Panc1 (cell line): ENCODE measurements around the gene KRT75.

Source experiments
- POLR2AphosphoS5 ChIP-seq: IDR thresholded peaks from 2 replicates; pipeline ENCODE4 v1.6.1; 2012; ENCODE audit warnings: mild to moderate bottlenecking, low read depth, low read length, moderate library complexity
- SIN3A ChIP-seq: IDR thresholded peaks from 2 replicates; pipeline ENCODE4 v1.6.1; 2012; ENCODE audit warnings: low read depth, mild to moderate bottlenecking, low read length, moderate library complexity, borderline replicate concordance; ENCODE audit not compliant: insufficient read depth
- TF ChIP-seq, protein P1 (sequence below): fragments of 450-650 bp; IDR thresholded peaks from 2 replicates; pipeline ENCODE4 v1.5.1; 2017; ENCODE audit warnings: mild to moderate bottlenecking
- TF ChIP-seq, protein P2 (sequence below), 2 experiments: IDR thresholded peaks; 2 replicates each; pipeline ENCODE4 v1.6.1; 2011 to 2012; ENCODE audit warnings: low read depth in 2 of 2, control low read depth in 1 of 2, low read length in 1 of 2, mild to moderate bottlenecking in 1 of 2, moderate library complexity in 1 of 2; ENCODE audit not compliant: insufficient read depth in 1 of 2

DNA sequence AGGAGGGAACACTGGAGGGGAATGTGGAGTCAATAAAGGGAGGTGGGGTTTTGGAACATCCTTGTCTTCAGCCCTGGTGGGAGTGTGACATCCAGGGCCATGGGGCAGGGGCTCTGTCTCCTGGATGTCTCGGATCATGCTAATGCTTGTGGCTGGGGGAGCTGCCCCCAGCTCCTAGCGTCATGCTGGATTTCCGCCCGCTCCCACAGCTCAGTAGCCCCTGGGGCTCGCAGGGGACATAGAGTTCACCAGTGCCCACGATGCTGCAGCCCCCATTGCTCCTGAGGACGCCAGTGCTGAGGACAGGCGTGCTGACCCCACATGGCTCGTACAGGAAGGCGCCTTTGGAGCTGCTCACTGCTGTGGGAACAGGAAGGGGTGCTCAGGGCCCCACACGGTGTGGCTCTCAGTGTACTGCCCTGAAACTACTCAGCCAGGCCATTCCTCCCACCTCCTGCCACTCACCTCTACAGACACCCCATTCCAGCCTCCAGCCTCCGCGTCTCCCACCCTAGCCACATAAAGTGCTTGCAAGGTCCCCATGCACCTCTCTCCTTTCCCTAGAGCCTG is 39.2 kb downstream of the KRT75 start:
- TF ChIP-seq POLR2AphosphoS5 (no peak), SIN3A (no peak)
- TF ChIP-seq, protein P1, sequence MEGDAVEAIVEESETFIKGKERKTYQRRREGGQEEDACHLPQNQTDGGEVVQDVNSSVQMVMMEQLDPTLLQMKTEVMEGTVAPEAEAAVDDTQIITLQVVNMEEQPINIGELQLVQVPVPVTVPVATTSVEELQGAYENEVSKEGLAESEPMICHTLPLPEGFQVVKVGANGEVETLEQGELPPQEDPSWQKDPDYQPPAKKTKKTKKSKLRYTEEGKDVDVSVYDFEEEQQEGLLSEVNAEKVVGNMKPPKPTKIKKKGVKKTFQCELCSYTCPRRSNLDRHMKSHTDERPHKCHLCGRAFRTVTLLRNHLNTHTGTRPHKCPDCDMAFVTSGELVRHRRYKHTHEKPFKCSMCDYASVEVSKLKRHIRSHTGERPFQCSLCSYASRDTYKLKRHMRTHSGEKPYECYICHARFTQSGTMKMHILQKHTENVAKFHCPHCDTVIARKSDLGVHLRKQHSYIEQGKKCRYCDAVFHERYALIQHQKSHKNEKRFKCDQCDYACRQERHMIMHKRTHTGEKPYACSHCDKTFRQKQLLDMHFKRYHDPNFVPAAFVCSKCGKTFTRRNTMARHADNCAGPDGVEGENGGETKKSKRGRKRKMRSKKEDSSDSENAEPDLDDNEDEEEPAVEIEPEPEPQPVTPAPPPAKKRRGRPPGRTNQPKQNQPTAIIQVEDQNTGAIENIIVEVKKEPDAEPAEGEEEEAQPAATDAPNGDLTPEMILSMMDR, result no peak
- TF ChIP-seq, protein P2, sequence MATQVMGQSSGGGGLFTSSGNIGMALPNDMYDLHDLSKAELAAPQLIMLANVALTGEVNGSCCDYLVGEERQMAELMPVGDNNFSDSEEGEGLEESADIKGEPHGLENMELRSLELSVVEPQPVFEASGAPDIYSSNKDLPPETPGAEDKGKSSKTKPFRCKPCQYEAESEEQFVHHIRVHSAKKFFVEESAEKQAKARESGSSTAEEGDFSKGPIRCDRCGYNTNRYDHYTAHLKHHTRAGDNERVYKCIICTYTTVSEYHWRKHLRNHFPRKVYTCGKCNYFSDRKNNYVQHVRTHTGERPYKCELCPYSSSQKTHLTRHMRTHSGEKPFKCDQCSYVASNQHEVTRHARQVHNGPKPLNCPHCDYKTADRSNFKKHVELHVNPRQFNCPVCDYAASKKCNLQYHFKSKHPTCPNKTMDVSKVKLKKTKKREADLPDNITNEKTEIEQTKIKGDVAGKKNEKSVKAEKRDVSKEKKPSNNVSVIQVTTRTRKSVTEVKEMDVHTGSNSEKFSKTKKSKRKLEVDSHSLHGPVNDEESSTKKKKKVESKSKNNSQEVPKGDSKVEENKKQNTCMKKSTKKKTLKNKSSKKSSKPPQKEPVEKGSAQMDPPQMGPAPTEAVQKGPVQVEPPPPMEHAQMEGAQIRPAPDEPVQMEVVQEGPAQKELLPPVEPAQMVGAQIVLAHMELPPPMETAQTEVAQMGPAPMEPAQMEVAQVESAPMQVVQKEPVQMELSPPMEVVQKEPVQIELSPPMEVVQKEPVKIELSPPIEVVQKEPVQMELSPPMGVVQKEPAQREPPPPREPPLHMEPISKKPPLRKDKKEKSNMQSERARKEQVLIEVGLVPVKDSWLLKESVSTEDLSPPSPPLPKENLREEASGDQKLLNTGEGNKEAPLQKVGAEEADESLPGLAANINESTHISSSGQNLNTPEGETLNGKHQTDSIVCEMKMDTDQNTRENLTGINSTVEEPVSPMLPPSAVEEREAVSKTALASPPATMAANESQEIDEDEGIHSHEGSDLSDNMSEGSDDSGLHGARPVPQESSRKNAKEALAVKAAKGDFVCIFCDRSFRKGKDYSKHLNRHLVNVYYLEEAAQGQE (IDR thresholded peaks at IDR 0.05; ENCODE audit: insufficient read depth in 1 of 2, low read depth in 2 of 2, low read length in 1 of 2), result no peak
